GM23338 (cell line): ENCODE data around the gene NARS2. TPM values are rescaled to one million over a fixed set of nuclear protein-coding genes. Genes with fewer than 3 reads are reported as not detected.

Source experiments
- ATAC-seq: fragments of 200-7000 bp; cut with Tn5 transposase; 3 replicates; pipeline ENCODE4 v1.9.1; 2020
- DNase-seq: peaks from one replicate; pipeline ENCODE4 v3.0.0-alpha.2; 2015; ENCODE audit warnings: low spot score
- H2AFZ ChIP-seq: fragments of 200-600 bp; sonication (generic); 2 replicates; pipeline ENCODE4 v1.8.0; 2016; ENCODE audit warnings: antibody characterized with exemption, mild to moderate bottlenecking, moderate library complexity
- H3F3A ChIP-seq: fragments of 200-600 bp; sonication (generic); replicated peaks from 2 replicates; pipeline ENCODE4 v1.8.0; 2017; ENCODE audit warnings: antibody characterized with exemption, mixed run types, low read depth
- H3K27ac ChIP-seq: fragments of 200-600 bp; sonication (generic); 2 replicates; pipeline ENCODE4 v1.6.1; 2016; ENCODE audit warnings: low read depth
- H3K27me3 ChIP-seq: fragments of 200-600 bp; sonication (generic); 2 replicates; pipeline ENCODE4 v1.8.0; 2016; ENCODE audit warnings: mild to moderate bottlenecking, mixed run types, moderate library complexity; ENCODE audit not compliant: insufficient read depth
- H3K36me3 ChIP-seq: fragments of 200-600 bp; sonication (generic); 2 replicates; pipeline ENCODE4 v1.8.0; 2016; ENCODE audit warnings: mild to moderate bottlenecking; ENCODE audit not compliant: insufficient read depth
- H3K4me1 ChIP-seq: fragments of 200-600 bp; sonication (generic); 2 replicates; pipeline ENCODE4 v1.8.0; 2016; ENCODE audit warnings: mild to moderate bottlenecking, moderate library complexity; ENCODE audit not compliant: insufficient read depth
- H3K4me2 ChIP-seq: fragments of 200-600 bp; sonication (generic); 2 replicates; pipeline ENCODE4 v1.7.1; 2017; ENCODE audit warnings: mixed run types
- H3K4me3 ChIP-seq: fragments of 200-600 bp; sonication (generic); 2 replicates; pipeline ENCODE4 v1.6.1; 2016; ENCODE audit warnings: mixed run types
- H3K79me2 ChIP-seq: fragments of 200-600 bp; sonication (generic); replicated peaks from 2 replicates; pipeline ENCODE4 v1.8.0; 2017; ENCODE audit warnings: mild to moderate bottlenecking; ENCODE audit not compliant: insufficient read depth
- H3K9me2 ChIP-seq: fragments of 200-600 bp; sonication (generic); 2 replicates; pipeline ENCODE4 v1.8.0; 2017; ENCODE audit not compliant: insufficient read depth
- H4K20me1 ChIP-seq: fragments of 200-600 bp; sonication (generic); replicated peaks from 2 replicates; pipeline ENCODE4 v1.8.0; 2017; ENCODE audit warnings: mild to moderate bottlenecking; ENCODE audit not compliant: insufficient read depth
- H3K27ac Mint-ChIP-seq: 2 replicates; pipeline ENCODE4 v1.8.0; 2020; ENCODE audit warnings: inconsistent platforms, mild to moderate bottlenecking, moderate library complexity, mixed read lengths
- H3K27me3 Mint-ChIP-seq: 3 replicates; pipeline ENCODE4 v1.8.0; 2022; ENCODE audit warnings: low read depth, mild to moderate bottlenecking, moderate library complexity, mixed read lengths, inconsistent platforms; ENCODE audit not compliant: insufficient read depth, poor library complexity
- H3K36me3 Mint-ChIP-seq: 3 replicates; pipeline ENCODE4 v1.8.0; 2021; ENCODE audit warnings: low read depth, mild to moderate bottlenecking, inconsistent platforms, moderate library complexity, mixed read lengths
- H3K4me1 Mint-ChIP-seq: 3 replicates; pipeline ENCODE4 v1.8.0; 2020; ENCODE audit warnings: mild to moderate bottlenecking, inconsistent platforms, mixed read lengths
- H3K4me3 Mint-ChIP-seq: 3 replicates; pipeline ENCODE4 v1.8.0; 2021; ENCODE audit warnings: moderate library complexity, mild to moderate bottlenecking, inconsistent platforms, mixed read lengths
- H3K9me3 Mint-ChIP-seq: 3 replicates; pipeline ENCODE4 v1.8.0; 2020; ENCODE audit warnings: moderate library complexity, mild to moderate bottlenecking, inconsistent platforms, mixed read lengths
- CREB1 ChIP-seq: fragments of 250-450 bp; sonication (Bioruptor Pico); IDR thresholded peaks from 2 replicates; pipeline ENCODE4 v1.5.0; 2020; ENCODE audit warnings: low read depth, mild to moderate bottlenecking, moderate library complexity
- CTCF ChIP-seq, 2 experiments: fragments of 200-600 bp in 1 of 2; sonication (generic) in 1 of 2; conservative IDR thresholded peaks; 2 replicates each; pipeline versions ENCODE4 v1.5.1 to v1.6.1; 2016 to 2017; ENCODE audit warnings: antibody characterized with exemption in 2 of 2, low read depth in 2 of 2, mild to moderate bottlenecking in 2 of 2, moderate library complexity in 1 of 2
- ETS1 ChIP-seq: IDR thresholded peaks from 2 replicates; pipeline ENCODE4 v1.6.1; 2016; ENCODE audit warnings: antibody characterized with exemption
- EZH2 ChIP-seq: fragments of 200-600 bp; sonication (generic); IDR thresholded peaks from one replicate; pipeline ENCODE4 v1.8.0; 2017; ENCODE audit warnings: antibody characterized with exemption, mild to moderate bottlenecking, low read depth; ENCODE audit not compliant: unreplicated experiment
- NANOG ChIP-seq: IDR thresholded peaks from 2 replicates; pipeline ENCODE4 v1.6.1; 2016; ENCODE audit warnings: antibody characterized with exemption, borderline replicate concordance
- POLR2AphosphoS5 ChIP-seq: IDR thresholded peaks from 2 replicates; pipeline ENCODE4 v1.6.1; 2016; ENCODE audit warnings: antibody characterized with exemption, low read depth
- REST ChIP-seq: IDR thresholded peaks from one replicate; pipeline ENCODE4 v1.6.1; 2018; ENCODE audit warnings: antibody characterized with exemption; ENCODE audit not compliant: unreplicated experiment
- STAT1 ChIP-seq: IDR thresholded peaks from one replicate; pipeline ENCODE4 v1.6.1; 2016; ENCODE audit warnings: antibody characterized with exemption; ENCODE audit not compliant: unreplicated experiment
- ZNF114 ChIP-seq: fragments of 250-450 bp; sonication (Bioruptor Pico); IDR thresholded peaks from 2 replicates; pipeline ENCODE4 v1.5.0; 2020; ENCODE audit warnings: mild to moderate bottlenecking, moderate library complexity
- ZNF331 ChIP-seq: fragments of 250-450 bp; sonication (Bioruptor Pico); IDR thresholded peaks from 2 replicates; pipeline ENCODE4 v1.5.0; 2020; ENCODE audit warnings: low read depth, mild to moderate bottlenecking, moderate library complexity
- ZNF462 ChIP-seq: fragments of 250-450 bp; sonication (Bioruptor Pico); IDR thresholded peaks from 2 replicates; pipeline ENCODE4 v1.5.0; 2020; ENCODE audit warnings: mild to moderate bottlenecking, moderate library complexity
- polyA plus RNA-seq: library from polyadenylated mRNA; unstranded; fragments of >200 nt; fragmentation: Nextera tagmentation; extraction: Ambion mirVana; gene quantifications from 2 replicates; pipeline ENCODE4 v1.2.1, GENCODE V29; 2016
- total RNA-seq: library from RNA; depleted of rRNA; stranded (reverse); fragments of >200 nt; shearing (Covaris generic); gene quantifications from 2 replicates; pipeline ENCODE4 v1.2.3, GENCODE V29; 2014

The NARS2 gene
- total and polyA plus RNA-seq, 2 experiments from 2014 or later, result 45.7 to 62.0 TPM

GRCh38 chr11:78429209-78429608 lies 145.5 kb downstream of the NARS2 start (continued):
- TF ChIP-seq CTCF (conservative IDR thresholded peaks at IDR 0.05; ENCODE audit: low read depth in 2 of 2), result no peak
- no peak for TF ChIP-seq NANOG
- no peak for TF ChIP-seq STAT1
- TF ChIP-seq ETS1, result no peak
- no peak for TF ChIP-seq POLR2AphosphoS5
- TF ChIP-seq CREB1 (CRISPR knock-in tag), result no peak

GRCh38 chr11:78428773-78429172 lies 145.9 kb downstream of the NARS2 start:
- Mint-ChIP-seq H3K27me3 (peaks cover 2% of the 10 kb centered on the region), H3K36me3 (no peaks in the 10 kb centered on the region), H3K4me3 (no peak overlapping the region), H3K9me3 (no peaks in the 10 kb centered on the region), H3K27ac (no peak overlapping the region; the same call in 1 of the 2 replicates), H3K4me1 (peaks cover 35% of the 10 kb centered on the region)
- Histone ChIP-seq H3K79me2 (no peaks in the 10 kb centered on the region), H3K4me1 (peaks cover 38% of the 10 kb centered on the region), H3K27me3 (no peaks in the 10 kb centered on the region), H3K9me2 (no peaks in the 10 kb centered on the region), H3K27ac (no peak overlapping the region), H4K20me1 (no peaks in the 10 kb centered on the region; the same call in none of the 2 replicates), H3K4me3 (no peak overlapping the region), H3K36me3 (no peaks in the 10 kb centered on the region), H3K4me2 (no peak overlapping the region), H2AFZ (no peak overlapping the region), H3F3A (no peaks in the 10 kb centered on the region; the same call in 1 of the 2 replicates)
- DNase-seq (no peak), ATAC-seq (no peak)
- TF ChIP-seq ZNF331 (no peak), NANOG (no peak), EZH2 (no peak), ZNF114 (CRISPR knock-in tag) (no peak), POLR2AphosphoS5 (no peak), REST (no peak), ZNF462 (CRISPR knock-in tag) (no peak)
